HCT116 (cell line): ENCODE results near the gene TUBB4B. TPM values are rescaled to one million over a fixed set of nuclear protein-coding genes. Genes with fewer than 3 reads are reported as not detected.

ENCODE experiments used
- ATAC-seq: fragments of 200-7000 bp; cut with Tn5 transposase; 2 replicates; pipeline ENCODE4 v1.9.1; 2020; ENCODE audit warnings: mild to moderate bottlenecking, moderate library complexity
- BruUV-seq: library from RNA; stranded (reverse); fragments of 400-500 nt; replicated peaks from 2 replicates; lab custom pipeline; 2021; lab: Mats Ljungman, UMichigan
- CTCF ChIA-PET: fragments of 300-600 bp; sonication (Branson Sonifier 250); formaldehyde crosslinking; loops from one replicate; lab custom pipeline; 2021; ENCODE audit warnings: antibody characterized with exemption; lab: Charles Lee
- POLR2A ChIA-PET: fragments of 300-600, 350-600 bp; sonication (Branson Sonifier 250); formaldehyde crosslinking; loops from one replicate; lab custom pipeline; 2021; ENCODE audit warnings: antibody characterized with exemption; lab: Charles Lee
- RAD21 ChIA-PET, 2 experiments: fragments of 300-600 bp; sonication (Branson Sonifier 250); formaldehyde crosslinking; loops; one replicate each; lab custom pipeline; 2023; ENCODE audit warnings: low total read pairs in 2 of 2; ENCODE audit not compliant: uncharacterized antibody in 2 of 2, unreplicated experiment in 2 of 2, low non-redundant PET in 1 of 2; lab: Charles Lee
- DNase-seq: peaks from one replicate; pipeline ENCODE4 v3.0.0-alpha.2; 2010; ENCODE audit warnings: low read depth, low spot score
- H2AFZ ChIP-seq: fragments of 200-600 bp; shearing (Covaris generic), sonication (generic); 2 replicates; pipeline ENCODE4 v1.6.1; 2017; ENCODE audit warnings: low read depth, mixed run types, mixed read lengths, antibody characterized with exemption, low read length; ENCODE audit not compliant: poor library complexity, severe bottlenecking
- H3K27ac ChIP-seq: 2 replicates; pipeline ENCODE4 v1.5.1; 2012; ENCODE audit warnings: low read depth, low read length
- H3K27me3 ChIP-seq: fragments of 200-600 bp; sonication (generic); 2 replicates; pipeline ENCODE4 v1.6.1; 2016; ENCODE audit warnings: mixed run types, low read length, mixed read lengths; ENCODE audit not compliant: insufficient read depth
- H3K36me3 ChIP-seq, 2 experiments: fragments of 200-500 bp in 1 of 2; fragments of 200-600 bp in 1 of 2; sonication (Bioruptor generic) in 1 of 2; sonication (generic) in 1 of 2; 2 replicates each; pipeline versions ENCODE4 v1.5.1 to v1.6.1; 2014 to 2016; ENCODE audit warnings: low read length in 2 of 2, inconsistent platforms in 1 of 2, mixed read lengths in 1 of 2, mixed run types in 1 of 2; ENCODE audit not compliant: insufficient read depth in 2 of 2, control insufficient read depth in 1 of 2
- H3K4me1 ChIP-seq, 2 experiments: fragments of 200-600 bp in 1 of 2; sonication (generic) in 1 of 2; 2 replicates each; pipeline versions ENCODE4 v1.5.1 to v1.6.1; 2012 to 2017; ENCODE audit warnings: low read length in 2 of 2, inconsistent platforms in 1 of 2, mild to moderate bottlenecking in 1 of 2, mixed read lengths in 1 of 2, mixed run types in 1 of 2, moderate library complexity in 1 of 2; ENCODE audit not compliant: insufficient read depth in 2 of 2, control insufficient read depth in 1 of 2
- H3K4me2 ChIP-seq: fragments of 200-600 bp; sonication (generic); 2 replicates; pipeline ENCODE4 v1.6.1; 2017; ENCODE audit warnings: mixed run types, low read length, mixed read lengths
- H3K4me3 ChIP-seq, 2 experiments: fragments of 200-600 bp in 1 of 2; sonication (generic) in 1 of 2; replicated peaks in 1 of 2; 2 replicates each; pipeline ENCODE4 v1.5.1; 2011 to 2016; ENCODE audit warnings: low read length in 2 of 2, control low read depth in 1 of 2, low read depth in 1 of 2, mild to moderate bottlenecking in 1 of 2, mixed read lengths in 1 of 2, mixed run types in 1 of 2
- H3K79me2 ChIP-seq: fragments of 200-600 bp; sonication (generic); 2 replicates; pipeline ENCODE4 v1.6.1; 2017; ENCODE audit warnings: mild to moderate bottlenecking, mixed run types, low read length, moderate library complexity, mixed read lengths; ENCODE audit not compliant: insufficient read depth
- H3K9ac ChIP-seq: fragments of 200-600 bp; sonication (generic); 2 replicates; pipeline ENCODE4 v1.6.1; 2016; ENCODE audit warnings: low read length, mixed read lengths
- H3K9me2 ChIP-seq: fragments of 200-600 bp; sonication (generic), shearing (Covaris generic); 2 replicates; pipeline ENCODE4 v1.6.1; 2017; ENCODE audit warnings: mixed run types, mild to moderate bottlenecking, moderate library complexity; ENCODE audit not compliant: insufficient read depth
- H3K9me3 ChIP-seq, 2 experiments: fragments of 200-500 bp in 1 of 2; fragments of 200-600 bp in 1 of 2; sonication (Bioruptor generic) in 1 of 2; sonication (generic) in 1 of 2; 2 replicates each; pipeline ENCODE4 v1.6.1; 2014 to 2017; ENCODE audit warnings: low read length in 2 of 2, mixed read lengths in 2 of 2, inconsistent platforms in 1 of 2, low read depth in 1 of 2, mild to moderate bottlenecking in 1 of 2, mixed run types in 1 of 2, moderate library complexity in 1 of 2; ENCODE audit not compliant: control insufficient read depth in 1 of 2, insufficient read depth in 1 of 2
- H4K20me1 ChIP-seq: fragments of 200-600 bp; sonication (generic), shearing (Covaris generic); 2 replicates; pipeline ENCODE4 v1.6.1; 2017; ENCODE audit warnings: mixed run types, mild to moderate bottlenecking, moderate library complexity; ENCODE audit not compliant: insufficient read depth
- EGR1 ChIP-seq: IDR thresholded peaks from 2 replicates; pipeline ENCODE4 v1.6.1; 2012; ENCODE audit warnings: low read depth
- EZH2phosphoT487 ChIP-seq: fragments of 200-600 bp; IDR thresholded peaks from 2 replicates; pipeline ENCODE4 v1.6.1; 2018; ENCODE audit warnings: antibody characterized with exemption, borderline replicate concordance
- JUND ChIP-seq: IDR thresholded peaks from 2 replicates; pipeline ENCODE4 v1.6.1; 2012
- POLR2AphosphoS5 ChIP-seq: IDR thresholded peaks from 2 replicates; pipeline ENCODE4 v1.6.1; 2011; ENCODE audit warnings: mild to moderate bottlenecking, low read depth, low read length, moderate library complexity
- RAD21 ChIP-seq: IDR thresholded peaks from 2 replicates; pipeline ENCODE4 v1.6.1; 2012; ENCODE audit warnings: low read depth, mild to moderate bottlenecking
- SP1 ChIP-seq: IDR thresholded peaks from 2 replicates; pipeline ENCODE4 v1.6.1; 2012; ENCODE audit warnings: low read depth
- SRF ChIP-seq: IDR thresholded peaks from 2 replicates; pipeline ENCODE4 v1.6.1; 2012; ENCODE audit warnings: low read depth
- ZNF274 ChIP-seq: fragments of 200-500 bp; sonication (Bioruptor generic); IDR thresholded peaks from 2 replicates; pipeline ENCODE4 v1.6.1; 2014; ENCODE audit warnings: mild to moderate bottlenecking, low read depth, low read length, inconsistent platforms
- intact Hi-C: fragments of 100-400 bp; cut with micrococcal nuclease; formaldehyde crosslinking; loops from 2 replicates; pipeline ENCODE4 v1.10.0; 2022
- total RNA-seq: library from RNA; stranded (reverse); gene quantifications from one replicate; pipeline ENCODE4 v1.2.1, GENCODE V29; 2021; ENCODE audit not compliant: unreplicated experiment
- TF ChIP-seq, protein P1 (sequence below), 3 experiments: fragments of 200-600 bp in 1 of 3; sonication (generic) in 1 of 3; IDR thresholded peaks in 2 of 3; conservative IDR thresholded peaks in 1 of 3; 2 replicates each; pipeline ENCODE4 v1.5.1; 2012 to 2017; ENCODE audit warnings: low read depth in 2 of 3, low read length in 2 of 3, antibody characterized with exemption in 1 of 3, borderline replicate concordance in 1 of 3, control low read depth in 1 of 3, mild to moderate bottlenecking in 1 of 3, mixed read lengths in 1 of 3, mixed run types in 1 of 3, moderate library complexity in 1 of 3; ENCODE audit not compliant: insufficient read depth in 1 of 3
- TF ChIP-seq, protein P2 (sequence below): IDR thresholded peaks from 2 replicates; pipeline ENCODE4 v1.6.1; 2012; ENCODE audit warnings: low read depth

The TUBB4B gene
- total RNA-seq, 1 experiment from 2014 or later, result 502 TPM

DNA sequence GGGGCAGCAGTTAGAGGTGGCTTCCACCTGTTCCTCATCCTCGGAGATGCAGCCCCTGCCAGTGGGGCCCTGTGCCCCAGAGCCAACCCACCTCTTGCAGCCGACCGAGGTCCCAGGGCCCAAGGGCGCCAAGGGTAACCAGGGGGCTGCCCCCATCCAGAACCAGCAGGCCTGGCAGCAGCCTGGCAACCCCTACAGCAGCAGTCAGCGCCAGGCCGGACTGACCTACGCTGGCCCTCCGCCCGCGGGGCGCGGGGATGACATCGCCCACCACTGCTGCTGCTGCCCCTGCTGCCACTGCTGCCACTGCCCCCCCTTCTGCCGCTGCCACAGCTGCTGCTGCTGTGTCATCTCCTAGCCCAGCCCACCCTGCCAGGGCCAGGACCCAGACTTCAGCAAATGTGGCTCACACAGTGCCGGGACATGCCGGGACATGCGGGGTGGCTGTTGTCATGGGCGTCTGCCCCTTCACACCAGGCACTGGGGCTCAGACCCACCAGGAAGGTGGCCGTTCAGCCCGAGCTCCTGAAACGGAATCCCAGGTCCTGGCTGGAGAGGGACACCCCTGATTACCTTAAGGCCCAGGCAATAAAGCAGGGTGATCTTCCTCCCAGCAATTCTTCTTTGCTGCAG, 15.3 kb upstream of the TUBB4B start:
- POLR2A ChIA-PET, result interaction anchor here (1.1 to 2.5 kb wide), 6 partner anchors 9 to 63 kb away, joined by 3 to 16 read pairs (median 6); partner anchors contain the start of genes ANAPC2, SSNA1, TPRN and TUBB4B
- peak overlapping the region; percentile 99 for H3K4me2 ChIP-seq
- no peaks in the 10 kb centered on the region for H4K20me1 ChIP-seq
- H3K9me2 ChIP-seq, result no peaks in the 10 kb centered on the region
- no peak for ATAC-seq
- no peaks in the 10 kb centered on the region for H3K27me3 ChIP-seq
- no peaks in the 10 kb centered on the region for H3K9me3 ChIP-seq
- peak overlapping the region; percentile 88 for H3K27ac ChIP-seq
- TF ChIP-seq, protein P1, sequence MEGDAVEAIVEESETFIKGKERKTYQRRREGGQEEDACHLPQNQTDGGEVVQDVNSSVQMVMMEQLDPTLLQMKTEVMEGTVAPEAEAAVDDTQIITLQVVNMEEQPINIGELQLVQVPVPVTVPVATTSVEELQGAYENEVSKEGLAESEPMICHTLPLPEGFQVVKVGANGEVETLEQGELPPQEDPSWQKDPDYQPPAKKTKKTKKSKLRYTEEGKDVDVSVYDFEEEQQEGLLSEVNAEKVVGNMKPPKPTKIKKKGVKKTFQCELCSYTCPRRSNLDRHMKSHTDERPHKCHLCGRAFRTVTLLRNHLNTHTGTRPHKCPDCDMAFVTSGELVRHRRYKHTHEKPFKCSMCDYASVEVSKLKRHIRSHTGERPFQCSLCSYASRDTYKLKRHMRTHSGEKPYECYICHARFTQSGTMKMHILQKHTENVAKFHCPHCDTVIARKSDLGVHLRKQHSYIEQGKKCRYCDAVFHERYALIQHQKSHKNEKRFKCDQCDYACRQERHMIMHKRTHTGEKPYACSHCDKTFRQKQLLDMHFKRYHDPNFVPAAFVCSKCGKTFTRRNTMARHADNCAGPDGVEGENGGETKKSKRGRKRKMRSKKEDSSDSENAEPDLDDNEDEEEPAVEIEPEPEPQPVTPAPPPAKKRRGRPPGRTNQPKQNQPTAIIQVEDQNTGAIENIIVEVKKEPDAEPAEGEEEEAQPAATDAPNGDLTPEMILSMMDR (IDR thresholded peaks at IDR 0.05 in 2 of 3, conservative IDR thresholded peaks at IDR 0.05 in 1 of 3; ENCODE audit: borderline replicate concordance in 1 of 3, insufficient read depth in 1 of 3, low read depth in 2 of 3, low read length in 2 of 3), result no peak
- no peak for TF ChIP-seq JUND
- no peak for TF ChIP-seq ZNF274
- TF ChIP-seq SRF, result no peak
- no peak for TF ChIP-seq EGR1
- TF ChIP-seq POLR2AphosphoS5, result no peak
- TF ChIP-seq, protein P2, sequence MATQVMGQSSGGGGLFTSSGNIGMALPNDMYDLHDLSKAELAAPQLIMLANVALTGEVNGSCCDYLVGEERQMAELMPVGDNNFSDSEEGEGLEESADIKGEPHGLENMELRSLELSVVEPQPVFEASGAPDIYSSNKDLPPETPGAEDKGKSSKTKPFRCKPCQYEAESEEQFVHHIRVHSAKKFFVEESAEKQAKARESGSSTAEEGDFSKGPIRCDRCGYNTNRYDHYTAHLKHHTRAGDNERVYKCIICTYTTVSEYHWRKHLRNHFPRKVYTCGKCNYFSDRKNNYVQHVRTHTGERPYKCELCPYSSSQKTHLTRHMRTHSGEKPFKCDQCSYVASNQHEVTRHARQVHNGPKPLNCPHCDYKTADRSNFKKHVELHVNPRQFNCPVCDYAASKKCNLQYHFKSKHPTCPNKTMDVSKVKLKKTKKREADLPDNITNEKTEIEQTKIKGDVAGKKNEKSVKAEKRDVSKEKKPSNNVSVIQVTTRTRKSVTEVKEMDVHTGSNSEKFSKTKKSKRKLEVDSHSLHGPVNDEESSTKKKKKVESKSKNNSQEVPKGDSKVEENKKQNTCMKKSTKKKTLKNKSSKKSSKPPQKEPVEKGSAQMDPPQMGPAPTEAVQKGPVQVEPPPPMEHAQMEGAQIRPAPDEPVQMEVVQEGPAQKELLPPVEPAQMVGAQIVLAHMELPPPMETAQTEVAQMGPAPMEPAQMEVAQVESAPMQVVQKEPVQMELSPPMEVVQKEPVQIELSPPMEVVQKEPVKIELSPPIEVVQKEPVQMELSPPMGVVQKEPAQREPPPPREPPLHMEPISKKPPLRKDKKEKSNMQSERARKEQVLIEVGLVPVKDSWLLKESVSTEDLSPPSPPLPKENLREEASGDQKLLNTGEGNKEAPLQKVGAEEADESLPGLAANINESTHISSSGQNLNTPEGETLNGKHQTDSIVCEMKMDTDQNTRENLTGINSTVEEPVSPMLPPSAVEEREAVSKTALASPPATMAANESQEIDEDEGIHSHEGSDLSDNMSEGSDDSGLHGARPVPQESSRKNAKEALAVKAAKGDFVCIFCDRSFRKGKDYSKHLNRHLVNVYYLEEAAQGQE, result no peak
- TF ChIP-seq SP1, result no peak
- no peak for TF ChIP-seq RAD21
- TF ChIP-seq EZH2phosphoT487, result no peak
- TF ChIP-seq, all 23 proteins: peak for 0
- ChIA-PET CTCF (interaction anchor here (1.2 to 4.7 kb wide), 6 partner anchors 12 to 197 kb away, joined by 4 to 43 read pairs (median 14); partner anchors contain the start of genes ANAPC2 and SSNA1), RAD21 (interaction anchor here (1.8 to 1.9 kb wide), 2 partner anchors 37 kb away, joined by 7 to 9 read pairs; partner anchors contain the start of genes ANAPC2 (in 2 of the 2) and SSNA1 (in 2 of the 2))
- Histone ChIP-seq H3K4me3 (no peak overlapping the region), H3K36me3 (no peaks in the 10 kb centered on the region), H3K9ac (peak overlapping the region; percentile 97), H3K4me1 (peaks cover 44 to 72% of the 10 kb centered on the region in 2 experiments), H3K79me2 (no peaks in the 10 kb centered on the region), H2AFZ (no peak overlapping the region)
- no TSS peak for BruUV-seq
- intact Hi-C loops, result loop anchor here (5.0 to 10.0 kb wide), 3 partner anchors 39 to 441 kb away; partner anchors contain the start of genes ANAPC2, NPDC1 and SSNA1
- no peak for DNase-seq
